Pancreas (tissue), 10 donors: ENCODE measurements around the gene SLC38A11. TPM values are rescaled to one million over a fixed set of nuclear protein-coding genes. Genes with fewer than 3 reads are reported as not detected.

Experiments used
- ATAC-seq, 4 donors: fragments of 200-7000 bp; cut with Tn5 transposase; one replicate each; pipeline versions ENCODE4 v1.8.0 to v1.9.1; 2020; ENCODE audit warnings: mild to moderate bottlenecking in 4 of 4, moderate library complexity in 4 of 4
- DNase-seq, 6 donors: peaks; one replicate each; pipeline ENCODE4 v3.0.0-alpha.2; 2020
- FAIRE-seq: peaks from 2 replicates; lab custom pipeline; 2012; peaks lifted over from hg19 to GRCh38; lab: Jason Lieb, UNC
- H3K27ac ChIP-seq, 4 donors: fragments of 200-600 bp; sonication (generic); 1 replicate in 3 of 4; 2 replicates in 1 of 4; pipeline versions ENCODE4 v1.5.0 to v1.8.0; 2020
- H3K27me3 ChIP-seq, 4 donors: fragments of 200-600 bp; one replicate each; pipeline ENCODE4 v1.8.0; 2021
- H3K36me3 ChIP-seq, 3 donors: fragments of 200-600 bp; sonication (generic) in 1 of 3; one replicate each; pipeline versions ENCODE4 v1.5.0 to v1.8.0; 2020 to 2021
- H3K4me1 ChIP-seq, 3 donors: fragments of 200-600 bp; one replicate each; pipeline ENCODE4 v1.8.0; 2021
- H3K4me3 ChIP-seq, 4 donors: fragments of 200-600 bp; sonication (generic) in 2 of 4; one replicate each; pipeline versions ENCODE4 v1.5.0 to v1.8.0; 2020 to 2021
- H3K9me3 ChIP-seq, 4 donors: fragments of 200-600 bp; one replicate each; pipeline ENCODE4 v1.8.0; 2021
- WGBS, 2 donors: extraction: QIAGEN DNeasy Blood & Tissue Kit; methylation state at CpG; one replicate each; pipeline ENCODE4 v1.1.7; 2013; 5-methylcytosine and 5-hydroxymethylcytosine counted together
- intact Hi-C, 3 donors: fragments of 100-400 bp; cut with DNase I; formaldehyde crosslinking; loops; one replicate each; pipeline versions ENCODE4 v1.11.1 to v1.14.2; 2022
- polyA plus RNA-seq, 2 donors: library from polyadenylated mRNA; stranded (reverse); fragments of 200-250 nt; gene quantifications; one replicate each; pipeline ENCODE4 v1.2.3, GENCODE V29; 2013
- total RNA-seq, 6 donors: library from RNA; stranded (reverse); fragmentation: NEBNext Ultra II Directional in 4 of 6; extraction: Animal tissue kit (Norgen Biotek cat#: 25700) in 4 of 6; gene quantifications; one replicate each; pipeline versions ENCODE4 v1.2.1 to v1.2.4, GENCODE V29; 2021 to 2023
- TF ChIP-seq, protein P1 (sequence below), 4 donors: fragments of 200-600 bp; sonication (generic) in 3 of 4; IDR thresholded peaks; one replicate each; pipeline versions ENCODE4 v1.5.0 to v1.8.0; 2021; ENCODE audit warnings: antibody characterized with exemption in 4 of 4
- donor health status: healthy with polysubstance abuse.
- donor health status: DM: no; HTN: no; CAD: no; lungs with moderate emphysema.
- donor health status: DM: no; HTN: no; CAD: no.
- donor health status: control.
- donor health status: control.
- donor health status: Bipolar disorder and iron deficiency.
- donor health status: DM: yes; HTN: yes; CAD: no.
- donor health status: DM: no; HTN: no; CAD: no.
- donor health status: DM: no; HTN: no; CAD: no.
- donor health status: DM: yes; HTN: yes; CAD: no.

SLC38A11 gene
- total and polyA plus RNA-seq, 8 donors, result 0.55 to 5.7 (median 2.3) TPM

- H3K4me3 ChIP-seq, result no peak overlapping the region
- peaks cover under 1 to 12% (median 4%) of the 10 kb centered on the region in 3 donors for H3K4me1 ChIP-seq
- WGBS, 2 donors, result 84 to 91% methylated on average over 5 of the region's 5 CpGs
- ATAC-seq, result no peak
- FAIRE-seq, result no peak
- H3K9me3 ChIP-seq, result no peaks in the 10 kb centered on the region
- no peak for DNase-seq
- H3K27me3 ChIP-seq, result no peaks in the 10 kb centered on the region
- TF ChIP-seq, protein P1, sequence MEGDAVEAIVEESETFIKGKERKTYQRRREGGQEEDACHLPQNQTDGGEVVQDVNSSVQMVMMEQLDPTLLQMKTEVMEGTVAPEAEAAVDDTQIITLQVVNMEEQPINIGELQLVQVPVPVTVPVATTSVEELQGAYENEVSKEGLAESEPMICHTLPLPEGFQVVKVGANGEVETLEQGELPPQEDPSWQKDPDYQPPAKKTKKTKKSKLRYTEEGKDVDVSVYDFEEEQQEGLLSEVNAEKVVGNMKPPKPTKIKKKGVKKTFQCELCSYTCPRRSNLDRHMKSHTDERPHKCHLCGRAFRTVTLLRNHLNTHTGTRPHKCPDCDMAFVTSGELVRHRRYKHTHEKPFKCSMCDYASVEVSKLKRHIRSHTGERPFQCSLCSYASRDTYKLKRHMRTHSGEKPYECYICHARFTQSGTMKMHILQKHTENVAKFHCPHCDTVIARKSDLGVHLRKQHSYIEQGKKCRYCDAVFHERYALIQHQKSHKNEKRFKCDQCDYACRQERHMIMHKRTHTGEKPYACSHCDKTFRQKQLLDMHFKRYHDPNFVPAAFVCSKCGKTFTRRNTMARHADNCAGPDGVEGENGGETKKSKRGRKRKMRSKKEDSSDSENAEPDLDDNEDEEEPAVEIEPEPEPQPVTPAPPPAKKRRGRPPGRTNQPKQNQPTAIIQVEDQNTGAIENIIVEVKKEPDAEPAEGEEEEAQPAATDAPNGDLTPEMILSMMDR (IDR thresholded peaks at IDR 0.05), result no peak
- intact Hi-C loops, result no loop called here
- H3K36me3 ChIP-seq, result no peaks in the 10 kb centered on the region
- H3K27ac ChIP-seq, result no peak overlapping the region
These were observed 63.9 kb downstream of the SLC38A11 start for GRCh38 chr2:164891460-164891859.

DNA sequence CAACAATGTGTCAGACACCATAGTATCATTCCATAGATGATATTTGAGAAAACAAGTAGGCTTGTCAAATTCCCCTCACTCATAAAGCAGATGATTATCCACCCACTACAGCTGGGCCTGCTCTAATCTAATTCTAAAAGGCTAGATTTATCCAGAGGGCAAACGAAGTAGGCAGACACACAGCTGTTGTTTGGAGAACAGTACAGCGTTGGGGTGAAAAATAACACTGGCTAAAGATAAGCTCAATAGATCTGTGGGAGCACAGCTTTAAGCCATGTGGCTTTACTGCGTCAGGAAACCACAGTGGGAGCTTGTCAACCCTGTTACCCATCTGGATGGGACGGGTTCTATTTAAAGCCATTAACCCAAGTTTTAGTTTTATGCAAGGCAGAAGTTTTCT lies 64.8 kb downstream of the SLC38A11 start:
- H3K27ac ChIP-seq, result no peak overlapping the region
- no peaks in the 10 kb centered on the region for H3K27me3 ChIP-seq
- FAIRE-seq (no peak), DNase-seq (no peak), ATAC-seq (peak in 3 of 4 donors; percentile 19 to 50 (median 45))
- WGBS, 2 donors, result 41 to 44% methylated on average over 4 of the region's 4 CpGs
- no peak overlapping the region for H3K4me3 ChIP-seq
- no peaks in the 10 kb centered on the region for H3K9me3 ChIP-seq
- H3K4me1 ChIP-seq, result peaks cover 0 to 12% (median 4%) of the 10 kb centered on the region in 3 donors
- no peaks in the 10 kb centered on the region for H3K36me3 ChIP-seq
- intact Hi-C loops, result no loop called here
- TF ChIP-seq, protein P1 (IDR thresholded peaks at IDR 0.05), result no peak

GRCh38 chr2:164888592-164888991 lies 66.7 kb downstream of the SLC38A11 start:
- no peak overlapping the region for H3K27ac ChIP-seq
- DNase-seq (no peak), ATAC-seq (no peak), FAIRE-seq (no peak)
- intact Hi-C loops, result no loop called here
- TF ChIP-seq, protein P1 (IDR thresholded peaks at IDR 0.05), result no peak
- no peaks in the 10 kb centered on the region for H3K27me3 ChIP-seq
- no peaks in the 10 kb centered on the region for H3K36me3 ChIP-seq
- H3K4me1 ChIP-seq, result peaks cover 0 to 12% (median 4%) of the 10 kb centered on the region in 3 donors
- H3K4me3 ChIP-seq, result no peak overlapping the region
- H3K9me3 ChIP-seq, result no peaks in the 10 kb centered on the region
- WGBS, 2 donors, result 86 to 91% methylated on average over 3 of the region's 3 CpGs

- intact Hi-C loops, result no loop called here
- no peak overlapping the region for H3K27ac ChIP-seq
- WGBS, 2 donors, result 59 to 64% methylated on average over 4 of the region's 4 CpGs
- H3K36me3 ChIP-seq, result no peaks in the 10 kb centered on the region
- no peaks in the 10 kb centered on the region for H3K27me3 ChIP-seq
- FAIRE-seq, result no peak
- H3K4me1 ChIP-seq, result peaks cover 0 to 12% (median 4%) of the 10 kb centered on the region in 3 donors
- no peak for ATAC-seq
- TF ChIP-seq, protein P1 (IDR thresholded peaks at IDR 0.05), result no peak
- H3K9me3 ChIP-seq, result no peaks in the 10 kb centered on the region
- DNase-seq, result no peak
- no peak overlapping the region for H3K4me3 ChIP-seq
These were observed 67.7 kb downstream of the SLC38A11 start for GRCh38 chr2:164887434-164888144.

- peaks cover 0 to 4% (median 0%) of the 10 kb centered on the region in 3 donors for H3K4me1 ChIP-seq
- ATAC-seq, result peak in 3 of 4 donors; percentile 27 to 59 (median 38)
- H3K9me3 ChIP-seq, result no peaks in the 10 kb centered on the region
- FAIRE-seq, result no peak
- no peaks in the 10 kb centered on the region for H3K27me3 ChIP-seq
- 82 to 83% methylated on average over 9 of the region's 9 CpGs for WGBS, 2 donors
- intact Hi-C loops, result no loop called here
- no peak overlapping the region for H3K27ac ChIP-seq
- DNase-seq, result no peak
- TF ChIP-seq, protein P1 (IDR thresholded peaks at IDR 0.05), result no peak
- H3K4me3 ChIP-seq, result no peak overlapping the region
- no peaks in the 10 kb centered on the region for H3K36me3 ChIP-seq
These were observed 73.0 kb downstream of the SLC38A11 start for GRCh38 chr2:164882276-164882675.
